Astrocyte (in vitro differentiated cells and primary cell): ENCODE data around the gene CDKAL1. TPM values are rescaled to one million over a fixed set of nuclear protein-coding genes. Genes with fewer than 3 reads are reported as not detected.
A peak's percentile ranks its signal among the peaks of the same experiment; 100 is the strongest.

Source experiments
- DNase-seq: peaks from one replicate; pipeline ENCODE4 v3.0.0-alpha.2; 2010; ENCODE audit warnings: low read depth
- FAIRE-seq: peaks from 2 replicates; lab custom pipeline; 2011; peaks lifted over from hg19 to GRCh38; lab: Jason Lieb, UNC
- H2AFZ ChIP-seq: 2 replicates; pipeline ENCODE4 v1.6.0; 2012; ENCODE audit warnings: low read depth, low read length, inconsistent platforms
- H3K27ac ChIP-seq: 2 replicates; pipeline ENCODE4 v1.5.1; 2011; ENCODE audit warnings: low read depth, low read length, inconsistent platforms
- H3K27me3 ChIP-seq: 2 replicates; pipeline ENCODE4 v1.6.0; 2011; ENCODE audit warnings: low read length, inconsistent platforms; ENCODE audit not compliant: insufficient read depth
- H3K36me3 ChIP-seq: 2 replicates; pipeline ENCODE4 v1.5.1; 2011; ENCODE audit warnings: low read length, inconsistent platforms; ENCODE audit not compliant: insufficient read depth
- H3K4me1 ChIP-seq: 2 replicates; pipeline ENCODE4 v1.5.1; 2011; ENCODE audit warnings: low read length, inconsistent platforms; ENCODE audit not compliant: insufficient read depth
- H3K4me2 ChIP-seq: 2 replicates; pipeline ENCODE4 v1.6.0; 2012; ENCODE audit warnings: low read length, inconsistent platforms
- H3K4me3 ChIP-seq: 2 replicates; pipeline ENCODE4 v1.5.1; 2011; ENCODE audit warnings: low read depth, mild to moderate bottlenecking, low read length, inconsistent platforms; ENCODE audit not compliant: insufficient read depth
- H3K79me2 ChIP-seq: 2 replicates; pipeline ENCODE4 v1.6.0; 2012; ENCODE audit warnings: mild to moderate bottlenecking, low read length, inconsistent platforms; ENCODE audit not compliant: insufficient read depth
- H3K9ac ChIP-seq: 2 replicates; pipeline ENCODE4 v1.6.0; 2012; ENCODE audit warnings: mild to moderate bottlenecking, low read length, inconsistent platforms
- H3K9me3 ChIP-seq: 2 replicates; pipeline ENCODE4 v1.5.1; 2012; ENCODE audit warnings: low read depth, mild to moderate bottlenecking, low read length, inconsistent platforms; ENCODE audit not compliant: insufficient read depth
- H4K20me1 ChIP-seq: 2 replicates; pipeline ENCODE4 v1.6.0; 2012; ENCODE audit warnings: low read length, inconsistent platforms; ENCODE audit not compliant: insufficient read depth
- H3K27ac Mint-ChIP-seq: one replicate; pipeline ENCODE4 v1.8.0; 2021; ENCODE audit warnings: mild to moderate bottlenecking, mixed read lengths; ENCODE audit not compliant: unreplicated experiment
- H3K27me3 Mint-ChIP-seq: one replicate; pipeline ENCODE4 v1.8.0; 2021; ENCODE audit warnings: low read depth, mixed read lengths; ENCODE audit not compliant: unreplicated experiment
- H3K36me3 Mint-ChIP-seq: one replicate; pipeline ENCODE4 v1.8.0; 2021; ENCODE audit warnings: low read depth, mixed read lengths; ENCODE audit not compliant: unreplicated experiment
- H3K4me1 Mint-ChIP-seq: one replicate; pipeline ENCODE4 v1.8.0; 2021; ENCODE audit warnings: low read depth, mixed read lengths; ENCODE audit not compliant: unreplicated experiment
- H3K4me3 Mint-ChIP-seq: one replicate; pipeline ENCODE4 v1.8.0; 2021; ENCODE audit warnings: mild to moderate bottlenecking, moderate library complexity, mixed read lengths; ENCODE audit not compliant: unreplicated experiment
- H3K9me3 Mint-ChIP-seq: one replicate; pipeline ENCODE4 v1.8.0; 2021; ENCODE audit warnings: mild to moderate bottlenecking, mixed read lengths; ENCODE audit not compliant: unreplicated experiment
- CTCF ChIP-seq: IDR thresholded peaks from 2 replicates; pipeline ENCODE4 v1.5.1; 2011; ENCODE audit warnings: low read depth, mild to moderate bottlenecking, inconsistent platforms, low read length, moderate library complexity; ENCODE audit not compliant: insufficient read depth
- EZH2 ChIP-seq: IDR thresholded peaks from 2 replicates; pipeline ENCODE4 v1.6.1; 2012; ENCODE audit warnings: mild to moderate bottlenecking, low read length, inconsistent platforms; ENCODE audit not compliant: insufficient read depth
- total RNA-seq: library from RNA; stranded (reverse); gene quantifications from 2 replicates; pipeline ENCODE4 v1.2.1, GENCODE V29; 2021

Gene CDKAL1
- total RNA-seq, 1 donor from 2014 or later: 13.7 TPM

- Histone ChIP-seq H3K4me2 (no peak overlapping the region), H3K79me2 (peaks cover 3% of the 10 kb centered on the region), H3K27ac (no peak overlapping the region), H4K20me1 (no peaks in the 10 kb centered on the region), H3K9ac (no peak overlapping the region), H3K36me3 (no peaks in the 10 kb centered on the region), H3K4me1 (no peaks in the 10 kb centered on the region), H3K9me3 (no peaks in the 10 kb centered on the region), H3K4me3 (no peak overlapping the region), H3K27me3 (no peaks in the 10 kb centered on the region), H2AFZ (no peak overlapping the region)
- no peak for TF ChIP-seq EZH2
- TF ChIP-seq CTCF: no peak
- Mint-ChIP-seq H3K27me3 (no peaks in the 10 kb centered on the region), H3K27ac (no peak overlapping the region), H3K9me3 (peaks cover 2% of the 10 kb centered on the region), H3K36me3 (no peaks in the 10 kb centered on the region), H3K4me3 (no peak overlapping the region), H3K4me1 (peaks cover 5% of the 10 kb centered on the region)
- DNase-seq: peak; percentile 34
- FAIRE-seq: no peak
Measured at GRCh38 chr6:20661721-20662120, 127.5 kb downstream of the CDKAL1 start.

GRCh38 chr6:20664250-20664649 lies 130.0 kb downstream of the CDKAL1 start:
- no peak for FAIRE-seq
- no peak overlapping the region for H3K27ac Mint-ChIP-seq
- peaks cover 5% of the 10 kb centered on the region for H3K4me1 Mint-ChIP-seq

More at GRCh38 chr6:20664250-20664649, 130.0 kb downstream of the CDKAL1 start:
- H3K4me3 ChIP-seq: no peak overlapping the region
- H3K27me3 ChIP-seq: no peaks in the 10 kb centered on the region
- Mint-ChIP-seq H3K9me3 (peaks cover 2% of the 10 kb centered on the region), H3K27me3 (no peaks in the 10 kb centered on the region), H3K36me3 (no peaks in the 10 kb centered on the region), H3K4me3 (no peak overlapping the region)
- no peaks in the 10 kb centered on the region for H4K20me1 ChIP-seq
- H3K9me3 ChIP-seq: no peaks in the 10 kb centered on the region
- no peak overlapping the region for H3K9ac ChIP-seq
- no peak overlapping the region for H2AFZ ChIP-seq
- no peak overlapping the region for H3K27ac ChIP-seq
- no peaks in the 10 kb centered on the region for H3K4me1 ChIP-seq
- TF ChIP-seq EZH2 (no peak), CTCF (no peak)
- DNase-seq: no peak
- H3K36me3 ChIP-seq: no peaks in the 10 kb centered on the region
- no peak overlapping the region for H3K4me2 ChIP-seq
- peaks cover 3% of the 10 kb centered on the region for H3K79me2 ChIP-seq
